K562 (cell line): Measurements from ENCODE around the gene BACE1-AS. TPM values are rescaled to one million over a fixed set of nuclear protein-coding genes. Genes with fewer than 3 reads are reported as not detected.

Source experiments
- ATAC-seq: fragments of 200-7000 bp; cut with Tn5 transposase; 3 replicates; pipeline ENCODE4 v1.9.1; 2020; ENCODE audit warnings: moderate library complexity
- BruUV-seq: library from RNA; stranded (reverse); fragments of 400-500 nt; replicated peaks from 2 replicates; lab custom pipeline; 2021; lab: Mats Ljungman, UMichigan
- CTCF ChIA-PET: fragments of 300-600 bp; formaldehyde crosslinking; extraction: SDS; loops from one replicate; lab custom pipeline; 2021; ENCODE audit warnings: low intra/inter-chr PET ratio; lab: Yijun Ruan, JAX
- POLR2A ChIA-PET: fragments of 300-600, 350-650 bp; sonication (Branson Sonifier 250); formaldehyde crosslinking; extraction: SDS; loops from one replicate; lab custom pipeline; 2021; ENCODE audit warnings: antibody characterized with exemption, inconsistent platforms; lab: Yijun Ruan, JAX
- DNase-seq, 4 experiments: peaks; one replicate each; pipeline versions ENCODE4 v3.0.0 to v3.0.0-alpha.2; 2011 to 2018; ENCODE audit warnings: low spot score in 3 of 4, mixed read lengths in 3 of 4; ENCODE audit errors: extremely low read depth in 1 of 4
- FAIRE-seq: peaks from 2 replicates; lab custom pipeline; 2011; peaks lifted over from hg19 to GRCh38; lab: Jason Lieb, UNC
- H2AFZ ChIP-seq: 2 replicates; pipeline ENCODE4 v1.6.0; 2011; ENCODE audit warnings: low read depth, low read length, control low read depth, inconsistent platforms
- H3K27ac ChIP-seq: fragments of 200-600 bp; 3 replicates; pipeline ENCODE4 v1.8.0; 2011; ENCODE audit warnings: low read depth, mild to moderate bottlenecking, control low read depth, inconsistent platforms, low read length, moderate library complexity, mixed read lengths; ENCODE audit errors: extremely low read depth
- H3K27me3 ChIP-seq, 2 experiments: fragments of 300-600 bp in 1 of 2; 2 replicates in 1 of 2; 3 replicates in 1 of 2; pipeline versions ENCODE4 v1.6.0 to v1.8.0; 2011; ENCODE audit warnings: inconsistent platforms in 2 of 2, low read length in 2 of 2, mild to moderate bottlenecking in 1 of 2, mixed read lengths in 1 of 2, moderate library complexity in 1 of 2; ENCODE audit not compliant: control insufficient read depth in 2 of 2, insufficient read depth in 2 of 2
- H3K36me3 ChIP-seq: fragments of 300-600 bp; 3 replicates; pipeline ENCODE4 v1.8.0; 2011; ENCODE audit warnings: mild to moderate bottlenecking, low read length, inconsistent platforms; ENCODE audit not compliant: control insufficient read depth, insufficient read depth
- H3K4me1 ChIP-seq, 2 experiments: fragments of 200-600 bp in 1 of 2; replicated peaks in 1 of 2; 2 replicates in 1 of 2; 3 replicates in 1 of 2; pipeline versions ENCODE4 v1.5.1 to v1.8.0; 2011; ENCODE audit warnings: inconsistent platforms in 2 of 2, low read length in 2 of 2, mild to moderate bottlenecking in 1 of 2, mixed read lengths in 1 of 2, moderate library complexity in 1 of 2; ENCODE audit not compliant: control insufficient read depth in 2 of 2, insufficient read depth in 2 of 2
- H3K4me2 ChIP-seq: 2 replicates; pipeline ENCODE4 v1.6.1; 2011; ENCODE audit warnings: low read length, control low read depth, inconsistent platforms, mixed read lengths; ENCODE audit not compliant: insufficient read depth
- H3K4me3 ChIP-seq: fragments of 200-600 bp; sonication (generic), shearing (Covaris generic); 2 replicates; pipeline ENCODE4 v1.5.1; 2016; ENCODE audit warnings: control low read depth, inconsistent platforms
- H3K79me2 ChIP-seq: fragments of 200-600 bp; 3 replicates; pipeline ENCODE4 v1.8.0; 2011; ENCODE audit warnings: low read length, inconsistent platforms; ENCODE audit not compliant: control insufficient read depth, insufficient read depth
- H3K9ac ChIP-seq, 2 experiments: 2 replicates each; pipeline versions ENCODE4 v1.6.0 to v1.6.1; 2011; ENCODE audit warnings: low read depth in 2 of 2, low read length in 2 of 2, control low read depth in 1 of 2, inconsistent platforms in 1 of 2, mild to moderate bottlenecking in 1 of 2, mixed read lengths in 1 of 2; ENCODE audit not compliant: insufficient read depth in 1 of 2
- H3K9me1 ChIP-seq: one replicate; pipeline ENCODE4 v1.6.0; 2011; ENCODE audit warnings: inconsistent platforms, mild to moderate bottlenecking, low read length, moderate library complexity; ENCODE audit not compliant: control insufficient read depth, insufficient read depth
- H3K9me3 ChIP-seq: replicated peaks from 2 replicates; pipeline ENCODE4 v1.5.1; 2011; ENCODE audit warnings: low read depth, low read length, inconsistent platforms; ENCODE audit not compliant: control insufficient read depth, insufficient read depth
- H4K20me1 ChIP-seq: replicated peaks from 2 replicates; pipeline ENCODE4 v1.6.1; 2011; ENCODE audit warnings: low read length, inconsistent platforms, mixed read lengths; ENCODE audit not compliant: control insufficient read depth, insufficient read depth
- CCNT2 ChIP-seq: IDR thresholded peaks from 2 replicates; pipeline ENCODE4 v1.6.1; 2011; ENCODE audit warnings: borderline replicate concordance, low read depth, mild to moderate bottlenecking, moderate library complexity, mixed read lengths, low read length; ENCODE audit not compliant: insufficient read length; ENCODE audit errors: extremely low read depth
- FOXJ3 ChIP-seq: sonication (generic); formaldehyde crosslinking; IDR thresholded peaks from 2 replicates; pipeline ENCODE4 v1.4.0; 2020; ENCODE audit warnings: mild to moderate bottlenecking, missing genetic modification reagents
- MXI1 ChIP-seq: IDR thresholded peaks from 2 replicates; pipeline ENCODE4 v1.6.1; 2011; ENCODE audit warnings: low read depth, mild to moderate bottlenecking, improper control_type of control experiment, low read length
- NFE2L1 ChIP-seq: fragments of 450-650 bp; IDR thresholded peaks from 2 replicates; pipeline ENCODE4 v1.6.1; 2016; ENCODE audit warnings: missing genetic modification characterization, low read depth, mild to moderate bottlenecking, missing compliant biosample characterization, moderate library complexity, borderline replicate concordance
- PML ChIP-seq: IDR thresholded peaks from 2 replicates; pipeline ENCODE4 v1.6.1; 2012; ENCODE audit warnings: low read length, inconsistent platforms
- ZNF121 ChIP-seq: sonication (generic); formaldehyde crosslinking; conservative IDR thresholded peaks from 2 replicates; pipeline ENCODE4 v1.8.0; 2022; ENCODE audit warnings: missing genetic modification reagents
- WGBS: fragments of 100-300 bp; shearing (Covaris generic); methylation state at CpG from one replicate; pipeline ENCODE4 v1.1.6; 2016; ENCODE audit warnings: low coverage, mixed read lengths; ENCODE audit not compliant: insufficient coverage; ENCODE audit errors: missing lambda C conversion rate; 5-methylcytosine and 5-hydroxymethylcytosine counted together
- in situ Hi-C: fragments of 300-500 bp; cut with MboI; formaldehyde crosslinking; loops from 4 replicates; pipeline ENCODE4 v1.15.0; 2018; ENCODE audit warnings: inconsistent platforms, mixed read lengths
- intact Hi-C: fragments of 100-400 bp; cut with micrococcal nuclease; formaldehyde crosslinking; loops from 2 replicates; pipeline ENCODE4 v1.14.2; 2022
- polyA plus RNA-seq, 8 experiments: library from polyadenylated mRNA; depleted of rRNA in 4 of 8; stranded (reverse) in 5 of 8; unstranded in 3 of 8; fragments of >200 nt; fragmentation: Nextera tagmentation in 2 of 8; fragmentation: Illumina TruSeq in 1 of 8; extraction: Ambion mirVana in 2 of 8; extraction: Trizol in 1 of 8; gene quantifications; 2 replicates each; pipeline versions ENCODE4 v1.2.1 to v1.2.3, GENCODE V29; 2011 to 2014; ENCODE audit warnings: inconsistent platforms in 1 of 8, missing spikeins in 1 of 8
- total RNA-seq, 7 experiments: library from RNA; depleted of rRNA in 6 of 7; stranded (reverse); fragments of >200 nt in 6 of 7; fragmentation: Illumina TruSeq in 2 of 7; extraction: Trizol in 2 of 7; gene quantifications; 2 replicates each; pipeline versions ENCODE4 v1.2.1 to v1.2.3, GENCODE V29; 2011 to 2021; ENCODE audit warnings: low replicate concordance in 1 of 7
- TF ChIP-seq, protein P1 (sequence below): fragments of 450-650 bp; conservative IDR thresholded peaks from 2 replicates; pipeline ENCODE4 v1.6.1; 2016; ENCODE audit warnings: missing genetic modification characterization, low read depth, mild to moderate bottlenecking, control low read depth, missing compliant biosample characterization
- TF ChIP-seq, protein P2 (sequence below): fragments of 200-400 bp; formaldehyde crosslinking; IDR thresholded peaks from 2 replicates; pipeline ENCODE4 v1.6.1; 2017; ENCODE audit warnings: mild to moderate bottlenecking, low read depth, low read length, moderate library complexity
- TF ChIP-seq, protein P3 (sequence below): IDR thresholded peaks from 2 replicates; pipeline ENCODE4 v1.6.1; 2014; ENCODE audit warnings: antibody characterized with exemption
- TF ChIP-seq, protein P4 (sequence below): sonication (generic); formaldehyde crosslinking; IDR thresholded peaks from 2 replicates; pipeline ENCODE4 v1.8.0; 2022; ENCODE audit warnings: mild to moderate bottlenecking, missing genetic modification reagents

BACE1-AS gene
- total and polyA plus RNA-seq, 9 of the 15 experiments (the other 6 are each of a cell fraction or from before 2014, with no cell fraction given), result 2.2 to 8.2 (median 3.8) TPM

DNA sequence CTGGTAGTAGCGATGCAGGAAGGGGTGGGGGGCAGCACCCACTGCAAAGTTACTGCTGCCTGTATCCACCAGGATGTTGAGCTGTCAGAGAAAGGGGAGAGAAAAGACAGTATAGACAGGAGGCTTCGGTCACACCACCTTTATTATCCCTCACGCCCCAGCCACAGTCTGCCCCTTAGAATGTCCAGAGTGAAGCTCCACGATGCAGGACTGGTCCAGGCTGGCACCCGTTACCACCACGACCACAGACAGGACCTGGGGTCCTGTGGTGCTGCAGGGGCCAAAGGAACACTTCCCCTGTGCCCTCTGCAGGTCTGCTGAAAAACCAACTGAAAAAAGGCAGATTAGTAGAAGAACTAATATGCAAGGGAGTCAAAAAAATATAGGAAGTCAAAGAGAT lies 5.7 kb downstream of the BACE1-AS start (continued):
- TF ChIP-seq, protein P1, sequence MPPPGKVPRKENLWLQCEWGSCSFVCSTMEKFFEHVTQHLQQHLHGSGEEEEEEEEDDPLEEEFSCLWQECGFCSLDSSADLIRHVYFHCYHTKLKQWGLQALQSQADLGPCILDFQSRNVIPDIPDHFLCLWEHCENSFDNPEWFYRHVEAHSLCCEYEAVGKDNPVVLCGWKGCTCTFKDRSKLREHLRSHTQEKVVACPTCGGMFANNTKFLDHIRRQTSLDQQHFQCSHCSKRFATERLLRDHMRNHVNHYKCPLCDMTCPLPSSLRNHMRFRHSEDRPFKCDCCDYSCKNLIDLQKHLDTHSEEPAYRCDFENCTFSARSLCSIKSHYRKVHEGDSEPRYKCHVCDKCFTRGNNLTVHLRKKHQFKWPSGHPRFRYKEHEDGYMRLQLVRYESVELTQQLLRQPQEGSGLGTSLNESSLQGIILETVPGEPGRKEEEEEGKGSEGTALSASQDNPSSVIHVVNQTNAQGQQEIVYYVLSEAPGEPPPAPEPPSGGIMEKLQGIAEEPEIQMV (tag), result no peak
- TF ChIP-seq, protein P2, sequence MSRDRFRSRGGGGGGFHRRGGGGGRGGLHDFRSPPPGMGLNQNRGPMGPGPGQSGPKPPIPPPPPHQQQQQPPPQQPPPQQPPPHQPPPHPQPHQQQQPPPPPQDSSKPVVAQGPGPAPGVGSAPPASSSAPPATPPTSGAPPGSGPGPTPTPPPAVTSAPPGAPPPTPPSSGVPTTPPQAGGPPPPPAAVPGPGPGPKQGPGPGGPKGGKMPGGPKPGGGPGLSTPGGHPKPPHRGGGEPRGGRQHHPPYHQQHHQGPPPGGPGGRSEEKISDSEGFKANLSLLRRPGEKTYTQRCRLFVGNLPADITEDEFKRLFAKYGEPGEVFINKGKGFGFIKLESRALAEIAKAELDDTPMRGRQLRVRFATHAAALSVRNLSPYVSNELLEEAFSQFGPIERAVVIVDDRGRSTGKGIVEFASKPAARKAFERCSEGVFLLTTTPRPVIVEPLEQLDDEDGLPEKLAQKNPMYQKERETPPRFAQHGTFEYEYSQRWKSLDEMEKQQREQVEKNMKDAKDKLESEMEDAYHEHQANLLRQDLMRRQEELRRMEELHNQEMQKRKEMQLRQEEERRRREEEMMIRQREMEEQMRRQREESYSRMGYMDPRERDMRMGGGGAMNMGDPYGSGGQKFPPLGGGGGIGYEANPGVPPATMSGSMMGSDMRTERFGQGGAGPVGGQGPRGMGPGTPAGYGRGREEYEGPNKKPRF, result no peak

DNA sequence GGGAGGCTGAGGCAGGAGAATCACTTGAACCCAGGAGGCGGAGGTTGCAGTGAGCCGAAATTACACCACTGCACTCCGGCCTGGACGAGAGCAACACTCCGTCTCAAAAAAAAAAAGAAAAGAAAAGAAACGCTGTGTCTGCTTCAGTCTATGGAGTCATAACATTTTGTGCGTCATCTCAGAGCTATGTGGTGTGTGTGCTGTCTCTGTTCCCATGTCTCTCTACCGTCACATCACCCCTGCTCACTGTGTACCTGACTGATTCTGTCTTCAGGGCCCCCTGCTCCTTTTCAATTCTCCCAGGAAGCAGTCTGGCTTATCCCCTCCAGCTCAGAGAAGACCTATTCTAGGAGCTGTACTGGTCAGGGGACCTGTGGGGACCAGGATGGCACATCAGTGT lies 7.0 kb downstream of the BACE1-AS start:
- POLR2A ChIA-PET, result interaction anchor here (0.6 to 1.0 kb wide), 2 partner anchors 29 to 159 kb away, joined by 3 to 4 read pairs; partner anchors contain the start of gene CEP164
- intact Hi-C loops (no loop called here), in situ Hi-C loops (no loop called here)
- Histone ChIP-seq H3K9me1 (no peaks in the 10 kb centered on the region), H3K4me2 (no peak overlapping the region), H3K9me3 (no peaks in the 10 kb centered on the region), H2AFZ (no peak overlapping the region), H3K36me3 (no peaks in the 10 kb centered on the region), H3K27ac (no peak overlapping the region), H3K79me2 (no peaks in the 10 kb centered on the region), H4K20me1 (no peaks in the 10 kb centered on the region; the same call in 1 of the 2 replicates), H3K9ac (no peak overlapping the region), H3K4me1 (peaks cover 0 to 10% of the 10 kb centered on the region in 2 experiments; a peak in 1 of 5 replicates), H3K4me3 (no peak overlapping the region), H3K27me3 (peaks cover 10 to 34% of the 10 kb centered on the region in 2 experiments; a peak in 3 of 5 replicates)
- ATAC-seq, result no peak
- BruUV-seq, result no TSS peak
- no peak for FAIRE-seq
- WGBS, result 30% methylated on average over 8 of the region's 8 CpGs
- DNase-seq, result no peak
- CTCF ChIA-PET, result no interaction called here
- TF ChIP-seq, protein P3, sequence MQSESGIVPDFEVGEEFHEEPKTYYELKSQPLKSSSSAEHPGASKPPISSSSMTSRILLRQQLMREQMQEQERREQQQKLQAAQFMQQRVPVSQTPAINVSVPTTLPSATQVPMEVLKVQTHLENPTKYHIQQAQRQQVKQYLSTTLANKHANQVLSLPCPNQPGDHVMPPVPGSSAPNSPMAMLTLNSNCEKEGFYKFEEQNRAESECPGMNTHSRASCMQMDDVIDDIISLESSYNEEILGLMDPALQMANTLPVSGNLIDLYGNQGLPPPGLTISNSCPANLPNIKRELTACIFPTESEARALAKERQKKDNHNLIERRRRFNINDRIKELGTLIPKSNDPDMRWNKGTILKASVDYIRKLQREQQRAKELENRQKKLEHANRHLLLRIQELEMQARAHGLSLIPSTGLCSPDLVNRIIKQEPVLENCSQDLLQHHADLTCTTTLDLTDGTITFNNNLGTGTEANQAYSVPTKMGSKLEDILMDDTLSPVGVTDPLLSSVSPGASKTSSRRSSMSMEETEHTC, result no peak
- no peak for TF ChIP-seq MXI1
- TF ChIP-seq PML, result no peak
- TF ChIP-seq NFE2L1 (tag), result no peak
- TF ChIP-seq, protein P4, sequence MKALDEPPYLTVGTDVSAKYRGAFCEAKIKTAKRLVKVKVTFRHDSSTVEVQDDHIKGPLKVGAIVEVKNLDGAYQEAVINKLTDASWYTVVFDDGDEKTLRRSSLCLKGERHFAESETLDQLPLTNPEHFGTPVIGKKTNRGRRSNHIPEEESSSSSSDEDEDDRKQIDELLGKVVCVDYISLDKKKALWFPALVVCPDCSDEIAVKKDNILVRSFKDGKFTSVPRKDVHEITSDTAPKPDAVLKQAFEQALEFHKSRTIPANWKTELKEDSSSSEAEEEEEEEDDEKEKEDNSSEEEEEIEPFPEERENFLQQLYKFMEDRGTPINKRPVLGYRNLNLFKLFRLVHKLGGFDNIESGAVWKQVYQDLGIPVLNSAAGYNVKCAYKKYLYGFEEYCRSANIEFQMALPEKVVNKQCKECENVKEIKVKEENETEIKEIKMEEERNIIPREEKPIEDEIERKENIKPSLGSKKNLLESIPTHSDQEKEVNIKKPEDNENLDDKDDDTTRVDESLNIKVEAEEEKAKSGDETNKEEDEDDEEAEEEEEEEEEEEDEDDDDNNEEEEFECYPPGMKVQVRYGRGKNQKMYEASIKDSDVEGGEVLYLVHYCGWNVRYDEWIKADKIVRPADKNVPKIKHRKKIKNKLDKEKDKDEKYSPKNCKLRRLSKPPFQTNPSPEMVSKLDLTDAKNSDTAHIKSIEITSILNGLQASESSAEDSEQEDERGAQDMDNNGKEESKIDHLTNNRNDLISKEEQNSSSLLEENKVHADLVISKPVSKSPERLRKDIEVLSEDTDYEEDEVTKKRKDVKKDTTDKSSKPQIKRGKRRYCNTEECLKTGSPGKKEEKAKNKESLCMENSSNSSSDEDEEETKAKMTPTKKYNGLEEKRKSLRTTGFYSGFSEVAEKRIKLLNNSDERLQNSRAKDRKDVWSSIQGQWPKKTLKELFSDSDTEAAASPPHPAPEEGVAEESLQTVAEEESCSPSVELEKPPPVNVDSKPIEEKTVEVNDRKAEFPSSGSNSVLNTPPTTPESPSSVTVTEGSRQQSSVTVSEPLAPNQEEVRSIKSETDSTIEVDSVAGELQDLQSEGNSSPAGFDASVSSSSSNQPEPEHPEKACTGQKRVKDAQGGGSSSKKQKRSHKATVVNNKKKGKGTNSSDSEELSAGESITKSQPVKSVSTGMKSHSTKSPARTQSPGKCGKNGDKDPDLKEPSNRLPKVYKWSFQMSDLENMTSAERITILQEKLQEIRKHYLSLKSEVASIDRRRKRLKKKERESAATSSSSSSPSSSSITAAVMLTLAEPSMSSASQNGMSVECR, result no peak
- no peak for TF ChIP-seq ZNF121 (CRISPR knock-in tag)
- no peak for TF ChIP-seq FOXJ3 (CRISPR knock-in tag)
- no peak for TF ChIP-seq CCNT2
